CD4-positive, alpha-beta T cell treated with Interleukin-2 at 100 ng/mL for 4 hours (primary cell): ENCODE results near the gene MAP2K2.
"Not testable (repeated sequence)": the region's sequence is repeated elsewhere in the genome, so short reads cannot be mapped to it uniquely, and the experiment has no call there.

ENCODE experiments used
- DNase-seq: peaks from one replicate; pipeline ENCODE4 v3.0.0-alpha.2; 2020; ENCODE audit warnings: low spot score

MAP2K2 gene

GRCh38 chr19:4130744-4131438 lies 7.0 kb upstream of the MAP2K2 start:
- no peak for DNase-seq

GRCh38 chr19:4129050-4129449 lies 5.1 kb upstream of the MAP2K2 start:
- not testable (repeated sequence) for DNase-seq

GRCh38 chr19:4127322-4127721 lies 3.4 kb upstream of the MAP2K2 start:
- DNase-seq = not testable (repeated sequence)

- DNase-seq = no peak
Observed at GRCh38 chr19:4124638-4125037, 716 bp upstream of the MAP2K2 start.

GRCh38 chr19:4122480-4122879 lies 1.4 kb downstream of the MAP2K2 start:
- DNase-seq = no peak

- no peak for DNase-seq
Observed at GRCh38 chr19:4121815-4122214, 2.1 kb downstream of the MAP2K2 start.

- DNase-seq = no peak
Observed at GRCh38 chr19:4121273-4121612, 2.7 kb downstream of the MAP2K2 start.

- no peak for DNase-seq
Observed at GRCh38 chr19:4120559-4121272, 3.2 kb downstream of the MAP2K2 start.

- DNase-seq = no peak
Observed at GRCh38 chr19:4119763-4120162, 4.2 kb downstream of the MAP2K2 start.

GRCh38 chr19:4115818-4116385 lies 8.0 kb downstream of the MAP2K2 start:
- no peak for DNase-seq

- peak; percentile 70 for DNase-seq
Observed at GRCh38 chr19:4115050-4115817, 8.7 kb downstream of the MAP2K2 start.

- no peak for DNase-seq
Observed at GRCh38 chr19:4114181-4114580, 9.7 kb downstream of the MAP2K2 start.

GRCh38 chr19:4113398-4114088 lies 10.4 kb downstream of the MAP2K2 start:
- DNase-seq = no peak

- DNase-seq = no peak
Observed at GRCh38 chr19:4112367-4112766, 11.6 kb downstream of the MAP2K2 start.

- no peak for DNase-seq
Observed at GRCh38 chr19:4109626-4109945, 14.3 kb downstream of the MAP2K2 start.

- peak; percentile 72 for DNase-seq
Observed at GRCh38 chr19:4108767-4109625, 14.9 kb downstream of the MAP2K2 start.

- no peak for DNase-seq
Observed at GRCh38 chr19:4103080-4103433, 20.9 kb downstream of the MAP2K2 start.

- no peak for DNase-seq
Observed at GRCh38 chr19:4102339-4103079, 21.4 kb downstream of the MAP2K2 start.

GRCh38 chr19:4101496-4101770 lies 22.5 kb downstream of the MAP2K2 start:
- no peak for DNase-seq

GRCh38 chr19:4100647-4101495 lies 23.1 kb downstream of the MAP2K2 start:
- DNase-seq = no peak
